Mucosa of gallbladder (tissue), 1 donor: ENCODE measurements around the gene ADAM33. TPM values are rescaled to one million over a fixed set of nuclear protein-coding genes. Genes with fewer than 3 reads are reported as not detected.

Experiments
- DNase-seq: peaks from one replicate; pipeline ENCODE4 v3.0.0-alpha.2; 2020; ENCODE audit warnings: low spot score
- total RNA-seq: library from RNA; stranded (reverse); gene quantifications from one replicate; pipeline ENCODE4 v1.2.1, GENCODE V29; 2021
- donor health status: DM: no; HTN: no; CAD: no.

Gene ADAM33
- total RNA-seq, 1 donor from 2014 or later, result 67.3 TPM

DNA sequence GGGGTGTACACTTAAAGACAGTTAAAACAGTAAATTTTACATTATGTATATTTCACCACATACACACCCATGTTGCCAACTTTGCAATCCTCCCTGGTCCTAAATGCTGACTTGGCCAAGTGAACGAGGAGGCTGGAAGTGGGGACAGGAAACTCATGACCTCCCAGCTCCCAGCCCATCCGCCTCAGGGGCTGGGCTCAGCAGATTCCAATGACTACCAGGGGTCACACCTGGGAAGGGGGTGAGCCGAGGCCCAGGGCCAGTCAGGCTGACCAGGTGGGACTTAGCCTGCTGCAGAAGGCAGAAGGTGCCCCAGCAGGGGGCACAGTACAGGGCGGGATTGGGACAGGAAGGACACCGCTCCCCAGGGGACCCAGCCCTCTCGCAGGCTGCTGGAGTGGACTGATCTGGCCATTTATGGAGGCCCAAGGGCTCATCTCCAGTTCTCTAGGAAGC is 28.2 kb upstream of the ADAM33 start:
- no peak for DNase-seq

DNA sequence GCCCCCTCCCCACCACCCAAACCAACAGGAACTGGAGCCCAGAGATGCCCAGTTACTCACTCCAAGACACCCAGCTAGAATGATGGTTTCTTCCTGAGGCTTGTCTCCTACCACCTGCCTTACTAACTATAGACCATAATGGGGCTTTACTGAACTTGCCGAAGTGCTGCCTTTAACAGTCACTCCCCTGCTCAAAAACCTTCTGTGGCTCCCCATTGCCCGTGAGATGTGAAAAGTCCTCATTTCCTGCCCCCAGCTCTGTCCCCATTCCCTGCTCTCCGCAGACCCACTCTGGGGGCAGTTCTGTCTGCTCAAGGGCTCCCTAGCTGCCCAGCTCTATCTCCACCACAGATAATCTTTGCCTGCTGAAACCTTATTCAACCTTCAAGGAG is 25.7 kb upstream of the ADAM33 start:
- no peak for DNase-seq

DNA sequence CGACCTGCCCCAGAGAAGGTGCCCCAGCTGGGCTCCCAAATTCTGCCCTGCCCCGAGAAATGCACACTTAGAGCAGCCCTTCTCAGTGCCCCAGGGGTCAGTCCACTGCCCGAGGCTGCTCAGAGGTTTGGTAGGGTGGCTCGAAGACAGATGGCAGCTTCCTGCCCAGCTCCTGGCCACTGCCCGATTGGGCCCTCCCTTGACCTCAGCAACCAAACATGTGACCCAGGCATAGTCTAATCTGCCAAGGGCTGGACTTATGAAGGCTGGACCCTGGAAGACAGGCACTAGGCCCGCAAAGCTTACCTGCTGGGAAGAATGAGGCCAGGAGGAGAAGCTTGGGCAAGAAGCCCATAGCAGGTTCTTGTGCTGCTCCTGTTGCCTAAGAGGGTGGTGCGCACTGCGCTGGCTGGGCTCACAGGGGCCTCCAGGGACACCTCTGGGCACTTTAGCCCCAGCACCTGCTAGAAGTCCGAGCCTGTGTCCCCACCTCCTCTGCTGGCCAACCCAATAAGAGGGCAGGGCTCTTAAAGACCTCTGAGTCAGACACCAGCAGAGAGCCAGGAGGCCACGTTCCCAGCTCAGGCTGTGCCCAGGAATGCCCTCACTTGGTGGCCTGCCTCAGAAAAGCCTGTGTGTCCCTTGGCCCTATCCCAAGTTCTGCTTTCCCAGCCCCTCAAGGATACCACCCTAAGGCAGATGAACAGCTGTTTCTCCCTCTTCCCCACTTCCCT is 25.1 kb upstream of the ADAM33 start:
- no peak for DNase-seq

DNA sequence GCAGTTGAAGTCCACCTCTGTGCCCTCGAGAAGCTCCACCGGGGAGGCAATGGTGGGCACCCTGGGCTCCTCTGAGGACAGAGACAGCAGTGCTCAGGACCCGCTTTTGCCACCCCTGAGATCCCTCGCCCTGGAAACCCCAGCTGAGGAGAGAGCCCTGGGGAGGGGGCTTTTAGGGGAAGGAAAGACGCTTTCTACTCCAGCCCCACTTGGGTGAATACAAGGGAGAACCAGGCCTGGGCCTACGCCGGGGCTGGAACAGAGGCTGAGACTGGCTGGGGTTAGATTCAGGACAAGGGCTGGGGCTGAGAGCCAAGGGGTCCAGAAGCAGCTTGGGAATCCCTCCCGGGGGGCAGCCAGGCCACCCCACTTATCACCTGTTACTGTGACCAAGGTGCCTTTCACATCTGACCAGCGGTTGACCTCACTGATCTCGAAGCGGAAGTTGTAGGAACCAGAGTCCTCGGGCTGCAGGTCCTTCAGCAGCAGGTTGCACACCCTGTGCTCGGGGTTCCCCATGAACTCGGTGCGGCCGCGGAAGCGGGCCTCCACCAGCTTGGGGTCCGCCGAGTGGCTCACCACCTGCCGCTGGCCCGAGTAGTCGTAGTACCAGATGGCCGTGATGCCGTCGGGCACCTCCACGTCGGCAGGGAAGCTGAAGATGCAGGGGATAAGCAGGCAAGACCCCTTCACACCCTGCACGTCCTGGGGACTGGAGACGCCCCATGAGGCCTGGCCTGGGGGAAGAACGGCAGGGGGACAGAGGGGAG is 24.3 kb upstream of the ADAM33 start:
- no peak for DNase-seq

DNA sequence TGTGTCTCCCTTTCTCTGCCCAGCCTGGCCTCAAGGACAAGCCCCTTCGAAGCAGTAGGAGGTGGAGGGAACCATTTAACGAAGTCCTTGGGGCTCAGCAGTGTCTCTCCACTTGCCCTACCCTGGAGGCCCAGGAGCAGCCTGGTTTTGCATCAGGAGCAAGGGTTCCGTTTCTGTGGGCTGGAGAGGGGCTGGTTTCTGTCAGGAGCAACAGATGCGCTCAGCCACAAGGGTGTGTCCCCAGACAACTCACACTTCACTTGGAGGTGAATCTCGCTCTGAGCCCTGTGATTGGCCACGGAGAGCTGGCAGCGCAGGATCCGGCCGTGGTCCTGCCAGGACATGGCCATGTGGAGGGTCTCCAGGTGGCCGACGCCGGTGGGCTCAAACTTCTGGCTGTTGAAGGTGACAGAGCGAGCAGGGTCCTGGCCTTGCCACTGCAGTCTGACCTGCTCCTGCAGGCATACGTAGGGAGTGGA is 23.7 kb upstream of the ADAM33 start:
- DNase-seq, result no peak

DNA sequence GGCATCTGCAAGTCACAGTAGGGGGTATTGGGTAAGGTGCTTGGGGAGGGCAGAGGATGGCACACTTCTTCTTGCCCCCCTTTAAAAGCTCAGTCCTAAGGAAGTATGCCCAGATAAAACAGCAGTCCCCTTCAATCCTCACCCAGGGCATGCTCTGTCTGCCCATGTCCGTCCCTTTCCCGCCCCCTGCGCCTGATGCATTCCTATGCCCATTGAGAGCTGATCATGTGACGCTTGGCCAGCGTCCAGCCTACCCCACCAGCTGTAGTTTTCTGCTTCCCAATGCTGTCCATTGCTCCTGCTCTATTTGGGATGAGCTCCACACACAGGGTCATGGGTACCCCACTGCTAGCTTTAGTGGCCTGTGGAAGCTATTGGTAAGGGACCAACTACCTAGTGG is 22.3 kb upstream of the ADAM33 start:
- no peak for DNase-seq

DNA sequence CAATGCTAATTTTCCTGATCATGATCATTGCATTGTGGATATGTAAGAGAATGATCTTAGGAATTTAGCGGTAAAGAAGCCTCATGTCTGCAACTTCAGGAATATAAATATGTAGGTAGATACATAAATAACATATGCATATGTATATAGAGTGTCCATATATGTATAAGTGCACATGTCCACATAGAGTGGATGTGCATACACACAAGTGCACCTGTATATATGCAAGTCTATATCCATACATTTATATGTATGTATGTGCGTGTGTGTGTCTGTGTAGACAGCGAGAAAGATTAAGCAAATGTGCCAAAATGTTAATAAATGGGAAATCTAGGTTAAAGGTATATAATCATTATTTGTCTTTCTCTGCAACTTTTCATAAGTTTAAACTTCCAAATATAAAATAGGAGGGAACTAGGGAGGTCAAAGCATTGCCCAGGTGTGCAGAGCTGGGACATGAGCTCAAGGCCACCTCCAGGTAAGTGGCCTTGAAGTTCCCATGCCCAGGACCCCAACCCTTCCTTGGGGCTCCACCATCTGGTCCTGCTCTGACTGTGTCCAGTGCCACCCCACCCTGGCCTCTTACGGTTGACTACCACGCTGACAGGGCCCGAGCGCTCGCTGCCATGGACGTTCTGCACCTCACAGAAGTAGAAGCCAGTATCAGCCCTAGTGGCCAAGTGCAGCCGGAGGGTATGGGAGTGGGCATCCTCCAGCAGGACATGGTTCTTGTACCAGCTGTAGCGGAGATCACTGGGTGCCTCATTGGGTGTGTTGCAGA is 21.0 kb upstream of the ADAM33 start:
- DNase-seq, result no peak

DNA sequence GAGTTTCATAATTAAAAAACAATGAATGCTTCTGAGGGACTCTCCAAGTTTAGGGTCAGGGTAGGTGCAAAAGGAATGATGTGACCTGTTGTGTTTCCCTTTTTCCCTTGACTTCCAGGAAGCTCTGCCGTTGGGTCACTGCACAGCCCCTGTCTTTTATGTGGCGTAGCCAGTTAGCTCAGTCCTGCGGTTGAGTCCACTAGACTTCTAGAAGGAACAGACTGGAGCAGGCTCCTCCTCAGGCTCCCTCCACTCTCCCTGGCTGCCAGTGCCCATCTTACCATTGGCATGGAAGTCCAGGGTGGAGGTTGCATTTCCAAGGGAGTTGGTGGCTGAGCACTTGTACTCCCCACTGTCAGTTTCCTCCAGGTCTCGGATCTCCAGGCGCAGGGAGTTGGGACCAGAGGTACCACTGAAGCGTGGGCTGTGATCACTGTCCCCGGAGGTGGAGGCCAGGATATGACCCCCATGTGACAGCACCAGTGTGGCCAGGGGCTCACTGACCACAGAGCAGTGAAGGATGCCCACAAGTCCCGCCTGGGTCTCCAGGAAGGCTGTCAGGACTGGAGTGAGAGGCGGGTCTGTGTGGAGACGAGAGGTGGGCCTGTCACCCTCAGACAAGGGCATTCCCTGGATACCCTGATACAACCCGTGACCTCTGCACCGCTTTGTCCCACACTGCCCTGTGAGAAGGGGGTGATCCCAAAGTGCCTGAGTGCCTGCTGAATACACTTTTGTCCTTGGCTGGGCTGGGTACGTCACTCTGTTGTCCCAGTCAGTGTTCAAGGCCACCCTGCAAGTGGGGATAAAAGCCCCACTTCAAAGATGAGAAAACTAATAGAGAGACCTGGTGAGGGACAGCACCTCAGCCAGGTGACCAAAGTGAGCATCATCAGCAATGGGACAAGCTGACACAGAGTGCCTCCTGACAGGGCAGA is 19.5 kb upstream of the ADAM33 start:
- DNase-seq, result no peak

DNA sequence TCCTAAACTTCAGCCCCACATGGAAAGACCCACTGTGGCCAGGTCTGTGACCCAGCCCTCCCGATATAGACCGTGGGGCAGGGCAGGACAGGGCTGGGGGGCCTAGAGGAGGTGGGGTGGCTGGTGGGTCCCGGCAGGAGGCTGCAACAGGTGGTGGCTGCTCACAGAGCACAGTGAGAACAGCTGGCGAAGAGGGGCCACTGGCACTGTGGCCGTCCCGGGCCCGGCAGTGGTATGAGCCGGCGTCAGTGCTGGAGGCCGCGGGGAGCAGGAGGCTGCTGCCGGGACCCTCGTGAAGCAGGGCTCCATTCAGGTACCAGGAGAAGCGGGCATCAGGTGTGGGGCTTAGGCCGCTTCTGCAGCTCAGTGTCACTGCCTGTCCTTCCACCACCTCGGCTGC is 17.2 kb upstream of the ADAM33 start:
- no peak for DNase-seq

DNA sequence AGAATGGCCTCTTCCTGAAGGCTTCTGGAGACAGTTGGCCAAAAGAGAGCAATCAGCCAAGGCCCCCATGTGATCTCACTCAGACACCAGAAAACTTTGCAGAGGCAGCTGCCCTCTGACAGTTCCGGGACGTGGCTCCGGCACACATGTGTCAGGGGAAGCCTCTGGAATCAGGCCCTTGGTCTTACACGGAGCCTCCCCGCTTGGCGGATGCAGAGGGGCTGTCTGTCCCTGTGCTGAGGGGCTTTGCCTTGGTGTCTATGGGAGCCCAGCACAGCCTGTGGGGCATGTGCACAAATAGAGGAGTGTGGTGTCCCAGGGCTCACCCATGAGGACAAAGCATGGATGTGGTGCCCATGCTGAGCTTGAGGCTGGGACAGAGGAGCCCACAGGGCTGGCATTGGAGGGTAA is 16.8 kb upstream of the ADAM33 start:
- DNase-seq, result no peak

DNA sequence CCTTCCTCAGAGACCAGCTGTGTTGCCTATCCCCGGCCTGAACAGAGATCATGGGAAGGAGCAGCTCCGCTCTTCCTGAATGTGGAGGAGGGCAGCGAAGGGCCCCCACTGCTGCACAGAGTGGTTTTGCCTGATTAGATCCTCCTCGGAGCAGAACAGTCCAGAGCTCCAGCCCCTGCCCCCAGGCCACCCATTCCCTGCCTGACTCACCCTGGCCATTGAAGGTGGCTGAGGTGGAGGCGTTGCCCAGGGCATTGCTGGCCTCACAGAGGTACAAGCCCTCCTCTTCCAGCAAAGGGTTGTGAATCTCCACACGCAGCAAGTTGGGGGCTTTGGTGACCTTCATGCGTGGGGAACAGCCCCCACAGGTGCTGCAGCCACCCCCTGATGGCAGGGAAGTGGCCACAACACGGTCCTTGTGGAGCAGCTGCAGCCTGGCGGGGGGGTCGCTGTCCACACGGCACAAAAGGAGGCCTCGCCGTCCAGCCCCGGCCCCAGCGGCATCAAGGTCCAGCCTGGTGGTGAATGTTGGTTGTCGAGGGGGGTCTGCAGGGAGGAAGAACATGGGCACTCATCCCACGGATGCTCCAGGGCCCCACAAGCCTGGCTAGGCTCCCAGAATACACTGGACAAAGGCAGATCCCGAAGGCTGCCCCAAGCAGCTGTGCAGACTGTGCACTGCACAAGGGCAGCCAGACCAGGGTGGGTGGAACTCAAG is 15.9 kb upstream of the ADAM33 start:
- no peak for DNase-seq

DNA sequence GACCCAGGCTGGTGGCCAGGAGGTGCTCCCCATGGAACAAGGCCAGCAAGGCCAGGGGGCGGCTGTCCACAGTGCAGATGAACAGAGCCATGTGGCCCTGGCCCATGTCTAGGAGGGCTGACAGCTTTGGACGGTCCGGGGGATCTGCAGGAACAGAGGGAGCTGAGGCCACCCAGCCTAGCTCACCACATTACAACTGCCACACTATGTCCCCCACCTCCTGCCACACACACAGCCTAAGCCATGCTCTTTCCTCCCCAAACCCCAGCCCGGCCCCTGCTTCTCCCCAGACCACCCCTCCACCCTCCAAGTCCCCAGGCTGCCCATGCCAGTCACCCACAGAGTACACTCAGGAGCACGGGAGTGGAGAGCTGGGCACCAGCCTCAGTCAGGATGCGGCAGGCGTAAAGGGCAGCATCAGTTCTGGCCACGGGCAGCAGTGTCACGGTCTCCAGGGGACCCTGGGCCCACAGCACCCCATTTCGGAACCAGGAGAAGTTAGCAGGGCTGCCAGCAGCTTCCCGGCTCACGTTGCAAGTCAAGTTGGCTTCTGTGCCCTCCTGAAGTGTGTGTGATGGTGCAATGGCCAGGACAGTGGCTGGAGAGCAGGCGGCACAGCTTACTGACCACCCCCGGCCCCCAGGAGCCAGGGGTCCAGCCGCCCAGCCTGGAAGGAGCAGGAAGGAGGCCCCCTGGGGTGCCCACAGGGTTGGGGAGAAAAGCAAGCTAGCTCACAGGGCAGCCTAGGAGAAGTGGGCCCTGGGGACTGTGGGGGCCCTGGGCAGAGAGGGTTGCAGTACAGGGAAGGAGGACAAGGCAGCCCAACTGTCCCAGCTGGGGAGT is 15.2 kb upstream of the ADAM33 start:
- DNase-seq, result no peak

DNA sequence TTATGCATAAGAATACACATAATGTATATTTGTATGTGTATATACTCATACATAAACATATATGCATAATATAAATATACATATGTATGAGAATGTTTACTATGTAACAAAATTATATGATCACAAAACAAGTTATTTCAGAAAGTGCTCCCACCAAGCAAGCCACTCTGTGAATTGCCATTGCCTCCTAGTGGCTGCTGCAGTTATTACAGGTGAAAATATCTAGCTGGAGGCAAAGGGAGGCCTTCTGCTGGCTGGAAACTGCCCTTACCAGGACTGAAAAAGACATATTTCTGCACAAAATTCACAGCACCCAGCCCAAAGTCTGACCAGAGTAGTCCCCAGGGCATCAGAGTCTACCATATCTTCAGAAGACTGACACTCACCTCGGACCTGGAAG is 14.4 kb upstream of the ADAM33 start:
- DNase-seq, result no peak

DNA sequence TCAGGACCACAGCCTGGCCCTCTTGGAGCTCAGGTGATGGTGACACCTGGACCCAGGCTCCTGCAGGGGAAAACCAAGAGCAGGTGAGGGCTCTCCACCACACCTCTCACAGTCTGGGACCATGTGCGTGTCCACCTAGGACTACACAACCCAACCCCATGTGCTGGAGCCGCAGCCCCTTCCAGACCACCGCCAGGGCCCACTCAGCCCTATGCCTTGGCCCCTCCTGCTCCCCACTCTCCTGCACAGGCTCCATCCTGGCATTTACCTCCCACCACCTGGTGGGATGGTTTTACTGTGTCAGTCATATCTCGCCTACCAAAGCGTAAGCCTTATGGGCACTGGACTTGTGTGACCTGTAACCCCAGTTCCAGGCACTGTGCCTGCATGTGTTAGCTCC is 13.1 kb upstream of the ADAM33 start:
- no peak for DNase-seq

DNA sequence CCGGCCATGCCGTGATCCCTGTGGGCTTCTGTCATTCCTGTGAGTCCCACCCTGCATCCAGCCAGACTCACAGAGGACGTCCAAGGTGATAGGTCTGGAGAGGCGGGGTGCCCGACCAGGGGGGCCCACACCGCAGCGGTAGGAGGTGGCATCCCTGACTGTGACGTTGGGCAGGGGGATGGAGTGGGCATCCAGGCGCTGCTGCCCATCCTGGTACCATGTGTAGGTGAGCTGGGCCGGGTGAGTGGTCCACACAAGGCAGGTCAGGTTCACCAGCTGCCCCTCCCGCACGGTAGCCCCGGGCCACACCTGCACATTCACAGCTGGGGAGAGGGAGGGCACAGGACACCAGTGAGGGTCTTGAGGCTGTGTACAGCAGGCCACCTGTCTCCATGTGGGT is 11.6 kb upstream of the ADAM33 start:
- no peak for DNase-seq

DNA sequence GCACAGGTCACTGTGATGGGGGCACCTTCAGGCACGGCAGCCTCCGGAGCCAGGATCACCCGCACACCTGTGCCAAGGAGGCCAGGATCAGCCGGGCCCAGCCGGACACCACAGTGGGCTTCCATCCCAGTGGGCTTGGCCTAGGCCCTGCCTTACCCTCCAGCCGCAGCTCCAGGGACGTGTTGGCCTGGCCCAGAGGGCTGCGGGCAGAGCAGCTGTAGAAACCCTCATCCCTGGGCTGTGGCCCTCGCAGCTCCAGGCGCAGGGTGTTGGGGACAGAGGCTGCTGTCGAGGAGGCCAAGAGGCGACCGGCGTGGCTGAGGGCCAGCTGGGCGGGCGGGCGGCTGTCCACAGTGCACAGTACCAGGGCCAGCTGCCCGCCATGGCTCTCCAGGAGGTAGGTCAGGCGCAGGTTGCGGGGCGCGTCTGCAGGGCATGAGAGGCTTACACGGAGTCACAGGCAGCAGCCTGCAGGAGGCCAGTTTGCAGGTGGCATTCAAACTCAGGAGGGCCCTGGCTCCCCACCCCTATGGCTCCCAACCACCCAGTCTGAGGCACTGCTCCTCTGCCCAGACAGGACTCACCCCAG is 11.0 kb upstream of the ADAM33 start:
- DNase-seq, result no peak

DNA sequence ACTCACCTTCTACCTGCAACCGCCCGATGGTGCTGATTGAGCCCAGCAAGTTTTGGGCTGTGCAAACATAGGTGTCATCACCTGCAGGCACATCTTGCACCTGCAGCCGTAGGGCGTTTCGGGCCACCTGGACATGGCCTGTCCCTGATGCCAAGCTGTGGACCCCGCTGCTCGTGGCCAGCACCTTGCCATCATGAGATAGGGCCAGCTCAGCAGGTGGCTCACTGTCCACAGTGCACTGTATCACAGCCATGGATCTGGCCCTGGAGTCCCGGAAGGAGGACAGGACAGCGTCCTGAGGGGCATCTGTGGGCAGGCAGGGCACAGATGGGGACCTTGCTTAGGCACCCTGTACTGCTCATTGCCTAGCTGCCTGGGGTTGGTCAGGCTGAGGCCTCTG is 10.1 kb upstream of the ADAM33 start:
- DNase-seq, result no peak

DNA sequence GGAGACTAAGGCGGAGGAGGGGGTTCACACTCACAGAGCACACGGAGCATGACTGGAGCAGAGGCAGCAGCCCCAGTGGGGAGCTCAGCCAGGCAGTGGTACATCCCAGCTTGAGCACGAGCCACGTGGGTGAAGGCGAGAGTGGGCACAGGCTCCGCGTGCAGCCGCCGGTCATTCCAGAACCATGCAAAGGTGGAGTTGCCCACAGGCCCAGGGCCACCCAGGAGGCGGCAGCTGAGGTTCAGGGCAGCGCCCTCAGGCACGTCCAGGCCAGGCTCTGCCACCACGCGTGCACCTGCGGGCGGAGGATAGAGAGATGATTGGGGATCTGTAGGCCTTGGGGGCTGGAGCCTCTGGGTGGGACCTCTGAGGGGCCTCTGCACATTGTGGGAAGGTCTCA is 9.5 kb upstream of the ADAM33 start:
- no peak for DNase-seq

DNA sequence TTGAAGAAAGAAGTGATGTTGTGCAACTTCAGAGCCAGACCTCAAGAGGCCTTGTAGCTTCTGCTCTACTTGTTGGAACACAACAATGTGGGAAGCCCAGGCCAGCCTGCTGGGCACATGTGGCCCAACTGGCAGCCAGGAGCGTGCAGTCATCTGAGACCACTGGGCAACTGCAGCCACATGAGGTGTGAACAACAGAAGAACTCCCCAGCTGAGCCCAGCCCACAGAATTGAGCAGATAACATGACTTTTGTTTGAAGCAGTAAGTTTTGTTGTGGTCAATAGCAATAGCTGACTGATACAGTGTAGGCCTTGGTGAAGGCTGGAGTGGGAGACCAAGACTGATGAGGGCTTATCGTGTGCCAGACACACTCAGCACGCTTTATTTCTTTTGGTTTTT is 8.6 kb upstream of the ADAM33 start:
- no peak for DNase-seq
